GM18511 (cell line): ENCODE measurements around the gene RBM17.
"Not testable (repeated sequence)": the region's sequence is repeated elsewhere in the genome, so short reads cannot be mapped to it uniquely, and the experiment has no call there.

Experiments used
- ATAC-seq: cut with Tn5 transposase; IDR thresholded peaks from one replicate; pipeline ENCODE4 v1.9.1; 2021; ENCODE audit warnings: mild to moderate bottlenecking, moderate library complexity; ENCODE audit not compliant: unreplicated experiment

RBM17 gene

DNA sequence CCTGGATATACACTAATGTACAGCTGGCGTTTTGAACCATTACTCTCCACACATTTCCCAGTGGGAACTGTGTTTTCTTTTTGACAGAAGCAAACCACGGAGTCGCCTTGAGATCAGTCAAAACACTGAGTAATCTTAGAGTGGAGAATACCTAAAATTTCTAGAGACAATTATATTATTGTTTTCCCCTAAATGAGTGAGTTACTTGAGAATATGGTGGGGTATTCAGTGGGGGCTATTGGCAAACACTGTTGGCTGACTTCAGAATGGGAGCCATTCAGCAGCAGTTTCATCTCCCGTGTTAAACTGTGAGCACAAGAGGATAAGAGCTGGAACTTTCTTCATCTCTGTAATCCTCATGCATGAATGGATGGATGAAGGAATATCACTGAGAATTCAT lies 32.9 kb upstream of the RBM17 start:
- no peak for ATAC-seq

DNA sequence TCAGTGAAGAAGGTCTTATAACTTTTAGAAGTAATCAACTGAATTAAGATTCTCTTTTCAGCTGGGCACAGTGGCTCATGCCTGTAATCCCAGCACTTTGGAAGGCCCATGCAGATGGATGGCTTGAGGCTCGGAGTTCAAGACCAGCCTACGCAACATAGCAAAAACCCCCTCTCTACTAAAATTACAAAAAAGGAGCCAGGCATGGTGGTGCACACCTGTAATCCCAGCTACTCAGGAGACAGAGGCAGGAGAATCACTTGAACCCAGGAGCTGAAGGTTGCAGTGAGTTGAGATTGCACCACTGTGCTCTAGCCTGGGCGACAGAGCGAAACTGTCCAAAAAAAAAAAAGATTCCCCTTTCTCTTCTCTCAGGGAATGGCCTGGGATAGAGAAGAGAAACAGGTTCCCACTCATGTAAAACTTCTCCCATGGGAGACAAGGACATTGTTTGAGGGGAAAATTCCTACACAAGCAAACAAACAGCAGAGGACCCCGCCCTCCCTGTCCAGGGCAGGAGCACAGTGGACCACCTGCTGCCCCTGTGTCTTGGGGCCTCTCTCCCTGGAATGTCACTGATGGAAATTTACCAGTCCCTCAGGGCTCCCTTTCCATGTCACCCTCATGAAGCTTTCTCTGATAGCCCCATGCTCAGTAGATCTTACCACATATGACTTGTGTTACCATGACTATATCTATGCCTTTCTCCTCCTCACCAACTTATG lies 32.3 kb upstream of the RBM17 start:
- no peak for ATAC-seq

DNA sequence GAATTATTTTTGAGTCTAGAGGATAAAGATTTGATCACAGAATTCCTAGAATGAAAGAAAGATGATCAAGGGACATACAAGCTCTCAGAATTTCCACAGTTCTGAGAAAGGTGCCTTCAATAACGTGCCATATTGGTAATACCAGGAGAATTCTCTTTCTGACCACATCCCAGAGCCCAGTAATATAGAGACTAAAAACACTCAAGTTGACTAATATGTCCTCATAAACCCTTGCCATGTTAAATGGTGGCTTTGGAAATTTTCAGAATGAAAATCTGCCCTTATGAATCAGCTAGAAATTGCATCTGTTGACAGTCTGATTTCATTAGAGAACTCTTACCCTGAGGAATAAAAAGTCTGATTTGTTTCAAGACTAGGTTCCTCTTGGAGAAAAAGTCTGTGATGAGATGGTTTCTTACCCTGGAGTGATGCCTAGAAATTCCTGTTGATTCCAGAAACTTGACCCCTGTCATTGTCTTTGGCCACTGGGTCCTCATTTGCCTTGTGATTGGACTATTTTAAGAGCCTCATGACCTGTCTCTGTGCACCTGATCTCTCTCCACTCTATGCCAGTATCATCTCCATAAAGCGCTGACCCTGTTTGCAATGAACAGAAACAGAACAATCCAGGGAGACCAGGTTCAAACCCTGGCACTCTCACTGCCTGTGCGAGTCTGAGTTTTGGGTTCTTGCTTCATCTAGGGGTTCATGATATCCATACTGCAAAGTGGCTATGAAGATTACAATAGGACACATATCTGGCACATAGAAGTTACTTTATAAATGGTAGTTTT lies 30.0 kb upstream of the RBM17 start:
- no peak for ATAC-seq

DNA sequence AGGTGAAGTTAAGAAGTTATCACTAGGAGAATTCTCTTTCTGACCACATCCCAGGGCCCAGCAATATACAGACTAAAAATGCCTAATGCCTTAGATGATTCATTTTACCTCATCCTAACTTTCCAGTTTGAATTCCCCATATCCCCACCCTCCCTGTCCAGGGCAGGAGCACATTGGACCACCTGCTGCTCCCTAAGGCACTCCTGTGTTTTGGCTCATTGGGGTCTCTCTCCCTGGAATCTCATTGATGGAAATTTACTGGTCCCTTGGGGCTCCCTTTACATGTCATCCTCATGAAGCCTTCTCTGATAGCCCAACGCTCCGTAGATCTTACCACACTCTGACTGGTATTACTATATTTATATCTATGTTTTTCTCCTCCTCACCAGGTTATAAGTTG lies 29.3 kb upstream of the RBM17 start:
- ATAC-seq = no peak

DNA sequence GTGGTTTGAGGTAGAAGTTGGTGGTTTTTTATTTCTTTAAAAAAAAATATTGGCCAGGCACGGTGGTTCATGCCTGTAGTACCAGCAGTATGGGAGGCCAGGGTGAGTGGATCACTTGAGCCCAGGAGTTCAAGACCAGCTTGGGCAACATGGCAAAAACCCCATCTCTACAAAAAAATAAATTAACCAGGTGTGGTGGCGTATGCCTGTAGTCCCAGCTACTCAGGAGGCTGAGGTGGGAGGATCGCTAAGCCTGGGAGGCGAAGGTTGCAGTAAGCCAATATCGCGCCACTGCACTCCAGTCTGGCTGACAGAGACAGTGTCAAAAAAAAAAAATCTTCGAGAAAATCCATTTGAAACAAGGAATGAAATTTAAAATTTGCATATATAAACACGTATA lies 27.8 kb upstream of the RBM17 start:
- no peak for ATAC-seq

DNA sequence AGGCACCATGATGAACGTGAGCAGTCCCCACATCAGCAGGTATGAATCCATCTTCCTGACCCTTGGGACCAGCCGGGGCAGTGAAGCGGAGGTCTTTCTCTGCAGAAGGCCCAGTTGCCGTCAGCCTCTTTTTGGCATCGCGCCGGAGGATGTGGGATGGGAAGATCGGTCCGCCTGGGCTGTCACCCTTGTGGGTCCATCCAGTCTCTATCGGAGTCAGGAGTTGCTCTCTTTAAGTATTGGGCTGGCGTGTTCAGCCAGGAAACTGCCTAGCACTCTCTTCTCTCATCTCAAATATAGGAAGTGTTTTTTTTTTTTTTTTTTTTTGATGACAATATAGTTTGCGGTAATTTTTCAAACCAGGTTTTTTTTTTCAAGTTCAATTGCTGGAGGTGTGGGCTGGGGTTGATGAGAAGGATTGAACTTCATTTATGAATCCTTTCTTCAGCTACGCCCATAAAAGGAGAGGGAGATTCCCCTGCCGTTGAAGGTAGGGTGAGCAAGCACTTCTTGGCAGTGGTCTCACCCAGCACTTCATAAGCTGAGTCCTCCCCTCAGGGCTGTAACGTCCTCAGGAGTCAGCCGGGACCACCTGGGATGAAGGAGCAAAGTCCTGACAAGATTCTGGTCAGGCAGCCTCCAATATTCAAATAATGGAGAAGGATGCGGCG lies 26.6 kb upstream of the RBM17 start, which contains the start of gene IL2RA:
IL2RA (minus strand) TSS at position 267 of the 671 bp plus-strand sequence; CDS start at position 51, 216 bp downstream.
- no peak for ATAC-seq

DNA sequence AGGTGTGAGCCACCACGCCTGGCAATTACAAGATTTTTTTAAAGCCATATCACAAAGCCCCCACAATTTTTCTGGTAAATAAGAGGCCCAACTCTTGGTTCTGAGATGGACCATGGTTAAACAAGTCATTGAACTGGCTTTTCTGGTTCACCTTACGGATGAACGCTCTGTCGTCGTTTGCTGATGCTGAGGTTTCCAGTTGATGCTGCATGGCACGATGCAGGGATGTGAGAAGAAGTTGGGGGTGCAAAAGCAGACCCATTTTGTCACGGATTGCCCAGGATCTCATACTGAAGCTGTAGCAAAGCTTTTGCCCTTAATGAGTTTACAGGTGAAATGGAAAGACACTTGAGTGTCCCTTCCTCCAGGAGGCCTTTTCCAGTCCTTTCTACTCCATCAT lies 24.7 kb upstream of the RBM17 start:
- ATAC-seq = no peak

DNA sequence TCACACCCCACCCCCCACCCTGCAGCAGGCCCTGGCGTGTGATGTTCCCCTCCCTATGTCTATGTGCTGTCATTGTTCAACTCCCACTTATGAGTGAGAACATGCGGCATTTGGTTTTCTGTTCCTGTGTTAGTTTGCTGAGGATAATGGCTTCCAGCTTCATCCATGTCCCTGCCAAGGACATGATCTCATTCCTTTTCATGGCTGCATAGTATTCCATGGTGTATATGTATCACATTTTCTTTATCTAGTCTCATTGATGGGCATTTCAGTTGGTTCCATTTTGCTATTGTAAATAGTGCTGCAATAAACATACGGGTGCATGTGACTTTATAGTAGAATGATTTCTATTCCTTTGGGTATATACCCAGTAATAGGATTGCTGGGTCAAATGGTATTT lies 24.1 kb upstream of the RBM17 start:
- not testable (repeated sequence) for ATAC-seq

DNA sequence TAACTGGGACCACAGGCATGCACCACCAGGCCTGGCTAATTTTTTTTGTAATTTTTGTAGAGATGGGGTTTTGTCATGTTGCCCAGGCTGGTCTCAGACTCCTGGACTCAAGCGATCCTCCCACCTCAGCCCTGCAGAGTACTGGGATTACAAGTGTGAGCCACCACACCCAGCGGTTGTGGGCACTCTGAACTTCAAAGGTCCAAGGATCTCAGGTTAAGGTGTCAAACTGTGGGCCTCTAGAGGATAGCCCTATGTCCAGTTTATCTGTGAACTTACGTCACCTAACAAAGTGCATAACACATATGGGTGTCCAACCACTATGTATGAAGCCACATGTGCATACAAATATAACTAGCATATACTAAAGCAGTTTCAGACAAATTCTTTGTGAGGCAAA lies 23.4 kb upstream of the RBM17 start:
- ATAC-seq = no peak

DNA sequence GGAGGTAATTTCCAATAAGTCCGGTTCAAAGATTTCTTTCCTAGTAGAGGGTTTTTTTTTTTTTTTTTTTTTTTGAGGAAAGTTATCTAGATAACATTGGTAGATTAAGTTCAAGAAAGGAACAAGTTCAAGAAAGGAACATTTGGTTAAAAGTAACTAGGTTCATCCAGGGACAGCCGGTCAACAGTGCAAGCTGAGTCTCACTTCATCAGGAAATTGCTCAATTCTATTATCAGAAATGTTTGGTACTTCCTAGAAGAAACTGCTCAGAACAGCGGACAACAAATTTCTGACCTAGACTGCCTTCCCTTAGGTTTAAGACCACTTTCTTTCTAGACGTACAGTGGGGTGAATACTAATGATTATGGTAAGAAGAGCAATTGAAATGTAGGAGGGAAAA lies 23.0 kb upstream of the RBM17 start:
- no peak for ATAC-seq

DNA sequence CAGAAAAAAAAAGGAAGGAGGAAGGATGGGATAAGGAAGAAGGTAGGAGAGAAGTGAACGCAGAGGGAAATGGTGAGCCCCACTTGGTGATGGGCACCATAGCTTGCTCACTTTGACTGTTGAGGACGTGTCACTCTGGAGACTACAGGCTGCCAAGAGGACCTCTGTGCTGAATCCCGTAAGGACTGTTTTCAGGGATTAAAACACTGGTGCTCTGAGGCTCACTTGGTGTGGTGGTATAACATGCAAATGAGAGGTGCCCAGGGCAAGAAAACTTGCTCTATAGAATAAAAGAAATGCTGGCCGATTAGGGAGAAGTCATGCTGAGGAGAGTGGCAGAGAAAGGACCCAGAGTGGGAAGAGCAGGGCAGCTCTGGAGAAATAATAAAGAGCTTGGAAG lies 21.4 kb upstream of the RBM17 start:
- ATAC-seq = no peak

DNA sequence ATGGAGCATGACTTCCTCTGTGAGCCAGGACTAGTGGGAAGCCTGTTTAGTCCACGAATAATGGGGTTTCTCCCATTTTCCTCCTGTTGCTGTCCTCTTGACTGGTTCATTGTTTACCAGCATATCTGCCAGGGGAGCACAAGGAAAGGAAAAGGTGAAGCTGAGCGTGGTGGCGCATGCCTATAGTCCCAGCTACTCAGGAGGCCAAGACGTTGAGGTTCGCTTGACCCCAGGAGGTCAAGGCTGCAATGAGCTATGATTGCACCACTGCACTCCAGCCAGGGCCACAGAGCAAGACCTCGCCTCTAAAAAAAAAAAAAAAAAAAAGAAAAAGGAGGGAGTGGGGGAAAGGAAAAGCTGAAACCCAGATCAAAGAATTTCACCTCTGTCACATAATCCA lies 20.8 kb upstream of the RBM17 start:
- no peak for ATAC-seq

DNA sequence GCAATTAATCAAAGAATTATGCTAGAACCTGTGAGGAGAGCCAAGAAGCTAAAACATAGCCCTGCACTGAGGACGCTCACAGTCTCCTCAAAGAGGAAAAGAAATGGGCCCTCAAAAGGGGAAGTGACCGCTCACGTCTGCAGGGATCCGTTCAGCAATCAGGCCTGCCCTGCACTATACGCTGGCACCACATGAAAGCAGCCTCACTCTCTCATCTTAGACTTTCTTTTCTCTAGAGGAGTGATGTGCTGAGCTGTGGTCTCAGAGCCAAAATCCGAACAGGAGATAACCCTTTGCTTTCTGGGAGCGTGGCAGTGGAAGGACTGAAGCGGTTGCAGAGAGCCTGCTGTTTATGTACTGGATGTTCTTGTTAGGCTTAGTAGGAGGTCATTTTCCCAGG lies 20.4 kb upstream of the RBM17 start:
- peak; percentile 60 for ATAC-seq

DNA sequence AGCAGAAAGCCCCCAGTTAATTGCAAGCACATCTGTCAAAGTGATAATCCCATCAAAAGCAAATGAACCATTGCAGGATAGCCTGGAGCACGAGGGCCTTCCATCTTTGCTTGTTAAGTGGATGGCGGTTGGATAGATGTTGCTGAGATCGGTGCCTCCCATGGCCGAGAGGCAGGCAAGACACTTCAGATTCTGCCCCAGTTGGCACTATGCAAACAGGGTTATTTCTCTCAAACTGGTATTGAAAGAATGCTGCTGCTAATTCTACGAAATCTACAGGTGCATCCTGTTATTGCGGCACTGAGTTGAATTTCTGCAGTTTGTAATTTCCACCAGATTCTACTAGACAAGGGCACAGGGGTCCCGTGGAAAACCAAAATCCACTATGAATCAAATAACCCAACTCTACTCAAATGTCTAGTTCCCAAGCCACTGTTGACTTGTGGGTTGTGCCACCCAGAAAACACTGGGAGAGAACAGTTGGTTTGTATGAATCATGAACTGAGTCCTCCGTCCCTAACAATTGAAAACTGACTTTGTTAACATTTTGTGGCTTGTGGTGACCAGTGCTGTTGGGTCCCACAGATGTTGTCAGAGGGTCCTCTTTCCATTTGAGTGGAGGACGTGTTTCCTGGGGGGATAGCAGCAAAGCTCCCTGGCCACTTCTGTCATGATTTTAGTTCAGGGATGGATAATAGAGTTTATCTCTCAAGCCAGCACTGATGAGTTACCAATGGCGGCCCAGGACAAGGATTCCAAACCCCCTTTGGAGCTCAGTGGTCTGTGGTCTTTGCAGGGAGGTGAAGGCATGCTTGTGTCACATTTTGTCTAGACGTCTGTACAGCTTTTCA lies 19.5 kb upstream of the RBM17 start:
- no peak for ATAC-seq

DNA sequence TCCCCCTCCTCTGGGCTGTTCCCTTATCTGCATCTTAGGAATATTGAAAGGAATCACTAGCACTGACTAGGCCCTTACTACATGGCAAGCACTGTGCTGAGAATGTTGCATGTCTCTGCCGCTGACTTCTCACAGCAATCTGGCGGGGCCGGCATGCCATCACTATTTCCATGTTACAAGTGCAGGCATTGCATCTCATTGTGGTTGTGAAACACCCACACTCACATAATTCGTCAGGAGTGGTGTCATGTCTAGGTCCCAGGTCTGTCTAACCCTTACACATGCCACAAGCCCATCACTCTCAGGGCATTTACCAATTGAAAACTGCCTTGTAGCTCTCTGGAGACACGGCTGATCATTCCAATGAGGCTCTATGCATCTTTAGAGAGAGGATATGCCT lies 18.2 kb upstream of the RBM17 start:
- ATAC-seq = no peak

DNA sequence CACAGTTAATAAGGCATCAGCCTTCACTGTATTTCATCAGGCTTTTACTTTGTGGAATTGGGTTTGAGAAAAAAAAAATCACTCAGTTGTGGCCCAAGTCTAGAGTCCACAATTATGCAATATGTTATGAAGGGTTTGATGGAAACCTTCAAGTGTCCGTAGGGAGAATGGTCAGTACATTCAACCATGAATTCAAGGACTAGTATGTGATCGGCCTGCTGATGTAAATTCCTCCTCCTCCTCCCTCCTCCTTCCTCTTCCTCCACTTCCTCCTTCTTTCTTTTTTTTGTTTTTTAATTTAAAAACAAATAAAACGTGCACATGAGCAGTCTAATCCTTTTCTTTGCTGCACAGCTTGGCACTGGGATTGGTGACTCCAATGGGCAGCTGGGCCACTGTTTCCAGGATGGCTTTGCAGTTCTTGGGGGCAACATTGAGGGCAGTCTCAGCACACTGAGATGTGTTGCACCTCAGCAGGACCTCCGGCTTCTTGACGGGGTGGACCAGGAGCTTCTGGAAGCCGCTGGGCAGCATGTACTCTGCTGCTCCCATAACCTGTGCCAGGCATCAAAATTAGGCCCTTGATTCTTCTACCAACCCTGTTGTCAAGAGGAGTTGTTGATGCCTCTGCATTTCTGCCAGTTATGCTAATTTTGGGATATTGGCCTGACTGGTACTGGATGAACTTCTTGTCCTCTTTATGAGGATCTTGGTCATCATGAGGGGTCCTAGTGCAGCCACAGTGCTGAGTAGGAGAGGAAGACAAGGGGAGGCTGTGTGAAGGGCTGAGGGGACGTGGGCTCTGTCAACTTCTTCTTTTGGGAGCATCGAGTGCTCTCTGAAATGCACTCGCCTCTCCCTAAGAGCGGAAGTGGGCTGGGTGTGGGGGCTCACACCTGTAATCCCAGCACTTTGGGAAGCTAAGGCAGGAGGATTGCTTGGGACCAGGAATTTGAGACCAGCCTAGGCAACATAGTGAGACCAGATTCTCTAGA lies 17.4 kb upstream of the RBM17 start:
- ATAC-seq = peak; percentile 19

DNA sequence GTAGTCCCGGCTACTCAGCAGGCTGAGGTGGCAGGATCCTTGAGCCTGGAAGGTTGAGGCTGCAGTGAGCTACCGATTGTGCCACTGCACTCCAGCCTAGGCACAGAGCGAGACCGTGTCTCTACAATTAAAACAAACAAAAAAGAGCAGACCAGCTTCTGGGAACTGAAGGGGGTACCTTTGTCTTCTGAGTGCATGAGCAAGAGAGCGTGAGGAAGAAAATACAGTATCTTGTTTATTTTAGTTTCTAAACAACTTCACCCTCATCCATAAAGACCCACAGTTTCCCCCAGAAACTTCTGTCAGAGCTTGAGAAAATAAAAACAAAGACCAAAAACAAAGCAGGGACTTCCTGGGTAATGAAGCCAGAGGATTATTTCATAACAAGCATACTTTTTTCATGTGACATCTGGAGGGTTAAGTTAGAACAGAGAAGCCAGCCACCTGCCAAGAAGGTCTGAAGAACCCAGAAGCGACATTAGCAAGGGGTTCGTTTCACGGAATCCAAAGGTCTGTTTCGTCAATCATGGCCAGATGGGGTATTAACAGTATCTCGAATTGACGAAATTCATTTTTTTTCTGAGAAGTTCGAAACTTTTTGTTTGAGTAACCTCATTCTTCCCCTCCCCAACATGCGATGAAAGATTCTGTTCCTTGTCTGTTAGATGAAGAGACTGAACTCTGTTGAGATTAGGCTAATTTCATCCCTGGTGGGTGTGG lies 16.5 kb upstream of the RBM17 start:
- ATAC-seq = peak; percentile 57

DNA sequence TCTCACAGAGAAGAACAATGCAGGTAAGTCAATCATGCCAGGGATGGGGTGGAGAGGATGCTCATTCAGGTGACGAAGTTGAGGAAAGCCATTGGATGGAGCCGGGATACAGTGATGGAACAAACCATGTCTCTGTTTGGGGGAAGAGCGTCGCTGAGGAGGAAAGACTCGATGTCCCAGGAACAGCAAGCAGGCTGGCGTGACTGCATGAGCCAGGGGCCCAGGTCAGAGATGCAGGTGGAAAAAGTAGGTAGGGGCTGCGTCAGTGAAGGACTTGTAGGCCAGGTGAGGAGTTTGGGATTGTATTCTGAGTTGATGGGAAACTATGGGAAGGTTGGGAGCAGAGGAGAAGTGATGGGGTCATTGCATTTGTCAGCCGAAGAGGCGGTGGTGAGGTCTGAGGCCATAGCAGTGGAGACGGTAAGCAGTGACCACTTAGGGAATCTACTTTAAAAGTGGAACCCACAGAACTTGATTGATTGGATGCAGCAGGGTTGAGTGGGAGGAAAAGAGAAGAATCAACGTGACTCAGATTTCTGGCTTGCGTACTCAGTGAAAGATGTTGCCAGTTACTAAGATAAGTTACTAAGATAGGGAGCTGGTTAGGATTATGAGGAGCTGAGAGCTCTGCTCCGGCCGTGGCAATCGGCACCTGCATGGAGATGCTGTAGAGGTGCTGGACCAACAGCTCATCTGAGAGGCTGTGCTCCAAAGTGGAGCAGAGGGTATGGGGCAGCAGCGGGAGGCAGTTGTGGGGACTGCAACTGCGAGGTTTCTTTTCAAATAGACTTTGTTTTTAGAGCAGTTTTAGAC lies 14.1 kb upstream of the RBM17 start:
- ATAC-seq = no peak
